Lung (tissue), 12 donors: ENCODE data around the gene PRKCSH. TPM values are rescaled to one million over a fixed set of nuclear protein-coding genes. Genes with fewer than 3 reads are reported as not detected.

ENCODE experiments used
- ATAC-seq: fragments of 200-7000 bp; cut with Tn5 transposase; one replicate; pipeline ENCODE4 v1.9.1; 2020; ENCODE audit warnings: moderate number of reproducible peaks; ENCODE audit not compliant: insufficient read depth, low FRiP score
- DNase-seq, 3 donors: peaks; one replicate each; pipeline ENCODE4 v3.0.0-alpha.2; 2013 to 2017
- H3K27ac ChIP-seq, 2 donors: one replicate each; pipeline ENCODE4 v1.5.1; 2013; ENCODE audit warnings: mild to moderate bottlenecking in 2 of 2, moderate library complexity in 2 of 2, control low read depth in 1 of 2, inconsistent platforms in 1 of 2, low read depth in 1 of 2, low read length in 1 of 2
- H3K27me3 ChIP-seq, 3 donors: one replicate each; pipeline ENCODE4 v1.5.1; 2013; ENCODE audit warnings: low read length in 2 of 3; ENCODE audit not compliant: control insufficient read depth in 3 of 3, insufficient read depth in 3 of 3
- H3K36me3 ChIP-seq, 4 donors: one replicate each; pipeline ENCODE4 v1.5.1; 2013; ENCODE audit warnings: low read length in 4 of 4, mild to moderate bottlenecking in 1 of 4, moderate library complexity in 1 of 4; ENCODE audit not compliant: control insufficient read depth in 4 of 4, insufficient read depth in 4 of 4
- H3K4me1 ChIP-seq, 5 donors: one replicate each; pipeline ENCODE4 v1.5.1; 2013; ENCODE audit warnings: low read length in 5 of 5, mild to moderate bottlenecking in 2 of 5, moderate library complexity in 1 of 5; ENCODE audit not compliant: control insufficient read depth in 5 of 5, insufficient read depth in 5 of 5
- H3K4me3 ChIP-seq: one replicate; pipeline ENCODE4 v1.5.1; 2013; ENCODE audit warnings: mild to moderate bottlenecking, control low read depth, moderate library complexity
- H3K9ac ChIP-seq, 2 donors: one replicate each; pipeline ENCODE4 v1.5.1; 2013; ENCODE audit warnings: low read length in 2 of 2, control low read depth in 1 of 2; ENCODE audit not compliant: insufficient read depth in 1 of 2
- H3K9me3 ChIP-seq, 4 donors: one replicate each; pipeline ENCODE4 v1.5.1; 2013; ENCODE audit warnings: low read length in 3 of 4, mild to moderate bottlenecking in 1 of 4, moderate library complexity in 1 of 4; ENCODE audit not compliant: control insufficient read depth in 4 of 4, insufficient read depth in 3 of 4
- WGBS, 2 donors: extraction: QIAGEN DNeasy Blood & Tissue Kit; methylation state at CpG; one replicate each; pipeline ENCODE4 v1.1.7; 2013; 5-methylcytosine and 5-hydroxymethylcytosine counted together
- polyA plus RNA-seq, 2 donors: library from polyadenylated mRNA; stranded (reverse); fragments of 200-250 nt; gene quantifications; one replicate each; pipeline ENCODE4 v1.2.1, GENCODE V29; 2013
- total RNA-seq, 2 donors: library from RNA; depleted of rRNA in 1 of 2; stranded (reverse); fragments of >200 nt in 1 of 2; gene quantifications; one replicate each; pipeline ENCODE4 v1.2.1, GENCODE V29; 2014 to 2021
- TF ChIP-seq, protein P1 (sequence below): IDR thresholded peaks from 2 replicates; pipeline ENCODE4 v1.5.1; 2012; ENCODE audit warnings: mild to moderate bottlenecking; ENCODE audit errors: control extremely low read depth, extremely low read depth
- donor health status: control.
- donor health status: control.
- donor health status: Bipolar disorder and iron deficiency.
- donor health status: healthy.
- donor health status: DM: yes; HTN: yes; CAD: no.

The PRKCSH gene
- total and polyA plus RNA-seq, 4 donors = 115 to 315 (median 158) TPM

GRCh38 chr19:11482384-11483050 is 47.1 kb downstream of the PRKCSH start:
- 2% methylated on average over 44 to 58 of the region's 58 CpGs for WGBS, 2 donors
- peaks cover 0 to 38% (median 30%) of the 10 kb centered on the region in 3 donors for H3K27me3 ChIP-seq

DNA sequence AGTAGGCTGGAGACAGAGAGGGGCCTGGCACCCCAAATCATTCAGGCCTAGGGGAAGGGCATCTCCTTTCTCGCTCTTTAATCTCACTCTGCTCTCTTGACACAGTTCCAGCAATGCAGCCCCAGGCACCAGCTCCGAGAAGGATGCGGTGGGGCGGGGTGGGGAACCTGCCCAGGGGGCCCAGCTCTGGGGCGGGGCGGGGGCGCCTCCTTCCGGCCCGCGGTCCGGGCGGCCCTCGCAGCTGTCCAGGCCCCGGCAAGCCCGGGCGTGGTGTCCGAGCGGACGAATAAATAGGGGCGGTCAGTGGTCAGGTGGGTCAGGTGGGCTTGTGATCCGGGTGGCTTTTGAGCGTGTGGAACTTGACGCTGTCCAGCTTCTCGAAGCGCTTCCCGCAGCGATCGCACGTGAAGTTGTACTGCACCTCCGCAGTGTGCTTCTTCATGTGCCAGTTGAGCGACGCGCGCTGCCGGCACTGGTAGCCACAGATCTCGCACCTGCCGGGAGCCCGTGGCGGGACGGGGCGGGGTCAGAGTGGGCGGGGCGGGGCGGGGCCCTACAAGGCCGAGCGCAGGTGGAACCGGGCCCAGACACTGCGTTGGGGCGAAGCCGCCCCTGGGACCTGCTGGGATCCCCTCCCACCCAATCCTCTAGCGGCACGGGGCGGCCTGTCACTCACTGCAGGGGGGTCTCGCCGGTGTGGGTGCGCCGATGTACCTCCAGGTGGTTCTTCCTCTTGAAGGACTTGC is 48.1 kb downstream of the PRKCSH start:
- TF ChIP-seq, protein P1, sequence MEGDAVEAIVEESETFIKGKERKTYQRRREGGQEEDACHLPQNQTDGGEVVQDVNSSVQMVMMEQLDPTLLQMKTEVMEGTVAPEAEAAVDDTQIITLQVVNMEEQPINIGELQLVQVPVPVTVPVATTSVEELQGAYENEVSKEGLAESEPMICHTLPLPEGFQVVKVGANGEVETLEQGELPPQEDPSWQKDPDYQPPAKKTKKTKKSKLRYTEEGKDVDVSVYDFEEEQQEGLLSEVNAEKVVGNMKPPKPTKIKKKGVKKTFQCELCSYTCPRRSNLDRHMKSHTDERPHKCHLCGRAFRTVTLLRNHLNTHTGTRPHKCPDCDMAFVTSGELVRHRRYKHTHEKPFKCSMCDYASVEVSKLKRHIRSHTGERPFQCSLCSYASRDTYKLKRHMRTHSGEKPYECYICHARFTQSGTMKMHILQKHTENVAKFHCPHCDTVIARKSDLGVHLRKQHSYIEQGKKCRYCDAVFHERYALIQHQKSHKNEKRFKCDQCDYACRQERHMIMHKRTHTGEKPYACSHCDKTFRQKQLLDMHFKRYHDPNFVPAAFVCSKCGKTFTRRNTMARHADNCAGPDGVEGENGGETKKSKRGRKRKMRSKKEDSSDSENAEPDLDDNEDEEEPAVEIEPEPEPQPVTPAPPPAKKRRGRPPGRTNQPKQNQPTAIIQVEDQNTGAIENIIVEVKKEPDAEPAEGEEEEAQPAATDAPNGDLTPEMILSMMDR = no peak
- whole genome bisulfite sequencing, 2 donors = 82 to 85% methylated on average over 50 to 57 of the region's 57 CpGs
- Histone ChIP-seq H3K4me3 (no peak overlapping the region), H3K4me1 (peaks cover 0 to 14% (median 0%) of the 10 kb centered on the region in 5 donors), H3K27ac (no peak overlapping the region), H3K9ac (no peak overlapping the region), H3K36me3 (peaks cover 0 to 16% (median 4%) of the 10 kb centered on the region in 4 donors), H3K9me3 (peaks cover 0 to 3% (median 0%) of the 10 kb centered on the region in 4 donors), H3K27me3 (peaks cover 0 to 29% (median 23%) of the 10 kb centered on the region in 3 donors)
- no peak for ATAC-seq
- no peak for DNase-seq

More at GRCh38 chr19:11482384-11483050, 47.1 kb downstream of the PRKCSH start:
- peaks cover 0 to 14% (median 4%) of the 10 kb centered on the region in 4 donors for H3K36me3 ChIP-seq
- ATAC-seq (peak; percentile 86), DNase-seq (peak; percentile 70 to 84 (median 79))
- no peak overlapping the region for H3K9ac ChIP-seq
- H3K4me1 ChIP-seq = peaks cover 0 to 14% (median 0%) of the 10 kb centered on the region in 5 donors
- peaks cover 0 to 2% (median 0%) of the 10 kb centered on the region in 4 donors for H3K9me3 ChIP-seq
- TF ChIP-seq, protein P1 = peak; percentile 87
- no peak overlapping the region for H3K4me3 ChIP-seq
- H3K27ac ChIP-seq = no peak overlapping the region

DNA sequence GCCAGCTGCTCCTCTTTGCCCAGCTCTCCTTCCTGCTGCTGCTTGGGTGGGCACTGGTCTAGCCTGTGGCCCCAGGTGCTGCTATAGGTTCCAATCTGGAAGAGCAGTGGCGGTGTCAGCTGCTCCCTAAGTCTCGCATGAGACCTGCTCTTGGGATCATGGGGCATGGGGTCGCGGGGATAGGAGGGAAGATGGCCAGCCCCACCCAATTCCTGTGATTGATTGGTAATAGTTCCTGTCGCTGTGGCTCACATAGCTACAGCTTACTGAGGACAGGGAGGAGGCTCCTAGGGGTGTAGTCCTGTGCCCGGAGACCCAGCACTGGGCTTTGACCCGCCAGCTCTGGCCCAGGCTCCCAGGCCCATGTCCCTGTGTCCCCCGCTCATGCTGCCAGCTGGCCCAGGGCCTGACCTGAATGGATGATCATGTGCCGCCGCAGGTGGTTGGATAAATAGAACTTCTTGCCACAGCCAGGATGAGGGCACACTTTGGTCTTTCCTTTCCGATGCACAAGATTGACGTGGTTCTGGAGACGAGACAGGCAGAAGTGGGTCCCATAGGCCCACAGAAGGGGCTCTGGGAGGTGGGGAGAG is 49.9 kb downstream of the PRKCSH start:
- peaks cover 0 to 12% (median 0%) of the 10 kb centered on the region in 5 donors for H3K4me1 ChIP-seq
- DNase-seq = no peak
- no peak overlapping the region for H3K27ac ChIP-seq
- peaks cover 0 to 3% (median 0%) of the 10 kb centered on the region in 4 donors for H3K9me3 ChIP-seq
- no peak for ATAC-seq
- H3K27me3 ChIP-seq = peaks cover 0 to 19% (median 15%) of the 10 kb centered on the region in 3 donors
- TF ChIP-seq, protein P1 = no peak
- peaks cover 0 to 18% (median 4%) of the 10 kb centered on the region in 4 donors for H3K36me3 ChIP-seq
- H3K4me3 ChIP-seq = no peak overlapping the region
- no peak overlapping the region for H3K9ac ChIP-seq
- WGBS, 2 donors = 93 to 96% methylated on average over 13 of the region's 13 CpGs
